GM18498 (cell line): ENCODE data around the gene ATG10.
"Not testable (repeated sequence)": the region's sequence is repeated elsewhere in the genome, so short reads cannot be mapped to it uniquely, and the experiment has no call there.

Source experiments
- ATAC-seq: cut with Tn5 transposase; IDR thresholded peaks from one replicate; pipeline ENCODE4 v1.9.1; 2021; ENCODE audit warnings: mild to moderate bottlenecking, moderate library complexity; ENCODE audit not compliant: unreplicated experiment

The ATG10 gene

GRCh38 chr5:82217917-82218316 lies 246.1 kb downstream of the ATG10 start:
- ATAC-seq = no peak

GRCh38 chr5:82218374-82219156 lies 246.7 kb downstream of the ATG10 start:
- no peak for ATAC-seq

GRCh38 chr5:82221020-82221419 lies 249.2 kb downstream of the ATG10 start:
- ATAC-seq = no peak

- no peak for ATAC-seq
Observed at GRCh38 chr5:82222597-82223574, 251.1 kb downstream of the ATG10 start.

GRCh38 chr5:82225525-82226172 lies 253.8 kb downstream of the ATG10 start:
- peak; percentile 97 for ATAC-seq

- no peak for ATAC-seq
Observed at GRCh38 chr5:82234885-82235284, 263.1 kb downstream of the ATG10 start.

- no peak for ATAC-seq
Observed at GRCh38 chr5:82244151-82244550, 272.3 kb downstream of the ATG10 start.

GRCh38 chr5:82244854-82245635 lies 273.2 kb downstream of the ATG10 start:
- ATAC-seq = no peak

GRCh38 chr5:82246960-82247574 lies 275.2 kb downstream of the ATG10 start:
- no peak for ATAC-seq

GRCh38 chr5:82252744-82253143 lies 280.9 kb downstream of the ATG10 start:
- no peak for ATAC-seq

- no peak for ATAC-seq
Observed at GRCh38 chr5:82255844-82256243, 284.0 kb downstream of the ATG10 start.

GRCh38 chr5:82257247-82257646 lies 285.4 kb downstream of the ATG10 start:
- ATAC-seq = no peak

GRCh38 chr5:82257729-82258128 lies 285.9 kb downstream of the ATG10 start:
- no peak for ATAC-seq

GRCh38 chr5:82259172-82259800 lies 287.5 kb downstream of the ATG10 start:
- ATAC-seq = no peak

GRCh38 chr5:82265047-82265446 lies 293.2 kb downstream of the ATG10 start:
- ATAC-seq = no peak

- ATAC-seq = not testable (repeated sequence)
Observed at GRCh38 chr5:82267297-82267933, 295.6 kb downstream of the ATG10 start.

GRCh38 chr5:82269363-82269762 lies 297.5 kb downstream of the ATG10 start:
- not testable (repeated sequence) for ATAC-seq

- not testable (repeated sequence) for ATAC-seq
Observed at GRCh38 chr5:82272571-82273356, 300.9 kb downstream of the ATG10 start.
